Mesenchymal stem cell (in vitro differentiated cells and primary cell): ENCODE measurements around the gene ID1.
"Not testable (repeated sequence)": the region's sequence is repeated elsewhere in the genome, so short reads cannot be mapped to it uniquely, and the experiment has no call there.

Experiments used
- DNase-seq: peaks from one replicate; pipeline ENCODE4 v3.0.0-alpha.2; 2013
- H2AFZ ChIP-seq: one replicate; pipeline ENCODE4 v1.6.1; 2013; ENCODE audit warnings: low read depth, mild to moderate bottlenecking, control low read depth, inconsistent platforms, low read length, moderate library complexity
- H2AK5ac ChIP-seq: 2 replicates; pipeline ENCODE4 v1.6.1; 2013; ENCODE audit warnings: low read length, moderate library complexity, mild to moderate bottlenecking, inconsistent platforms; ENCODE audit not compliant: severe bottlenecking
- H2BK120ac ChIP-seq: one replicate; pipeline ENCODE4 v1.6.1; 2013; ENCODE audit warnings: low read depth, mild to moderate bottlenecking, inconsistent platforms, low read length, moderate library complexity
- H2BK12ac ChIP-seq, 2 experiments: one replicate each; pipeline ENCODE4 v1.6.1; 2013; ENCODE audit warnings: inconsistent platforms in 2 of 2, low read length in 2 of 2, mild to moderate bottlenecking in 2 of 2, moderate library complexity in 2 of 2, control low read depth in 1 of 2
- H2BK15ac ChIP-seq: one replicate; pipeline ENCODE4 v1.6.1; 2013; ENCODE audit warnings: mild to moderate bottlenecking, low read depth, inconsistent platforms; ENCODE audit not compliant: poor library complexity, severe bottlenecking
- H2BK5ac ChIP-seq: 2 replicates; pipeline ENCODE4 v1.6.1; 2013; ENCODE audit warnings: low read depth, mild to moderate bottlenecking, low read length, control low read depth, inconsistent platforms; ENCODE audit not compliant: poor library complexity, severe bottlenecking
- H3K14ac ChIP-seq, 2 experiments: one replicate each; pipeline ENCODE4 v1.6.1; 2013; ENCODE audit warnings: inconsistent platforms in 2 of 2, low read length in 2 of 2, control low read depth in 1 of 2, mild to moderate bottlenecking in 1 of 2, moderate library complexity in 1 of 2
- H3K18ac ChIP-seq, 2 experiments: one replicate each; pipeline ENCODE4 v1.6.1; 2013; ENCODE audit warnings: inconsistent platforms in 2 of 2, low read length in 2 of 2, control low read depth in 1 of 2, low read depth in 1 of 2, mild to moderate bottlenecking in 1 of 2
- H3K23ac ChIP-seq, 2 experiments: one replicate each; pipeline ENCODE4 v1.6.1; 2013; ENCODE audit warnings: inconsistent platforms in 2 of 2, low read length in 2 of 2, mild to moderate bottlenecking in 2 of 2, moderate library complexity in 2 of 2, control low read depth in 1 of 2
- H3K27ac ChIP-seq: 2 replicates; pipeline ENCODE4 v1.5.1; 2013; ENCODE audit warnings: mild to moderate bottlenecking, moderate library complexity, low read length, control low read depth, inconsistent platforms; ENCODE audit not compliant: poor library complexity, severe bottlenecking
- H3K27me3 ChIP-seq, 2 experiments: 2 replicates each; pipeline versions ENCODE4 v1.6.1 to v1.7.0; 2013; ENCODE audit warnings: low read length in 2 of 2, mild to moderate bottlenecking in 2 of 2, moderate library complexity in 2 of 2, control low read depth in 1 of 2, inconsistent platforms in 1 of 2; ENCODE audit not compliant: control insufficient read depth in 1 of 2, insufficient read depth in 1 of 2
- H3K36me3 ChIP-seq, 2 experiments: 2 replicates each; pipeline versions ENCODE4 v1.6.1 to v1.7.0; 2013; ENCODE audit warnings: low read length in 2 of 2, control low read depth in 1 of 2, inconsistent platforms in 1 of 2, low read depth in 1 of 2, mild to moderate bottlenecking in 1 of 2; ENCODE audit not compliant: insufficient read depth in 2 of 2, control insufficient read depth in 1 of 2
- H3K4ac ChIP-seq, 2 experiments: one replicate each; pipeline ENCODE4 v1.6.1; 2013; ENCODE audit warnings: inconsistent platforms in 2 of 2, low read length in 2 of 2, mild to moderate bottlenecking in 2 of 2, moderate library complexity in 2 of 2, control low read depth in 1 of 2, low read depth in 1 of 2
- H3K4me1 ChIP-seq: 2 replicates; pipeline ENCODE4 v1.6.1; 2013; ENCODE audit warnings: low read depth, low read length, control low read depth; ENCODE audit not compliant: control insufficient read depth, insufficient read depth
- H3K4me2 ChIP-seq: 2 replicates; pipeline ENCODE4 v1.6.1; 2013; ENCODE audit warnings: low read length, mild to moderate bottlenecking, inconsistent platforms; ENCODE audit not compliant: poor library complexity, severe bottlenecking
- H3K4me3 ChIP-seq, 2 experiments: 2 replicates each; pipeline versions ENCODE4 v1.5.1 to v1.7.0; 2013; ENCODE audit warnings: low read length in 2 of 2, mild to moderate bottlenecking in 2 of 2, control low read depth in 1 of 2, low read depth in 1 of 2; ENCODE audit not compliant: insufficient read depth in 1 of 2
- H3K79me1 ChIP-seq: replicated peaks from 2 replicates; pipeline ENCODE4 v1.6.1; 2013; ENCODE audit warnings: mild to moderate bottlenecking, control low read depth, low read length, inconsistent platforms; ENCODE audit not compliant: poor library complexity, severe bottlenecking
- H3K9ac ChIP-seq: 2 replicates; pipeline ENCODE4 v1.7.0; 2013; ENCODE audit warnings: mild to moderate bottlenecking, low read length, moderate library complexity
- H3K9me3 ChIP-seq: 2 replicates; pipeline ENCODE4 v1.7.0; 2013; ENCODE audit warnings: mild to moderate bottlenecking, low read length; ENCODE audit not compliant: control insufficient read depth
- H4K8ac ChIP-seq: one replicate; pipeline ENCODE4 v1.6.1; 2013; ENCODE audit warnings: inconsistent platforms, mild to moderate bottlenecking, low read length, moderate library complexity
- H4K91ac ChIP-seq: one replicate; pipeline ENCODE4 v1.6.1; 2013; ENCODE audit warnings: mild to moderate bottlenecking, low read length, inconsistent platforms
- WGBS: methylation state at CpG from one replicate; pipeline ENCODE4 v1.1.7; 2013; ENCODE audit warnings: mixed read lengths; 5-methylcytosine and 5-hydroxymethylcytosine counted together

The ID1 gene

GRCh38 chr20:31642837-31643236 lies 37.7 kb downstream of the ID1 start:
- Histone ChIP-seq H4K8ac (no peak overlapping the region), H3K36me3 (peaks cover 0 to under 1% of the 10 kb centered on the region in 2 experiments), H3K79me1 (no peaks in the 10 kb centered on the region), H3K4ac (no peak overlapping the region), H3K14ac (no peak overlapping the region), H3K4me2 (no peak overlapping the region), H3K4me1 (no peaks in the 10 kb centered on the region), H2BK12ac (no peak overlapping the region), H2BK5ac (no peak overlapping the region), H2AFZ (no peak overlapping the region), H3K9me3 (no peaks in the 10 kb centered on the region), H2BK120ac (no peak overlapping the region), H3K23ac (no peak overlapping the region), H3K27me3 (peaks cover 13 to 36% of the 10 kb centered on the region in 2 experiments), H2BK15ac (no peak overlapping the region), H2AK5ac (no peak overlapping the region), H3K4me3 (no peak overlapping the region), H3K9ac (no peak overlapping the region), H3K18ac (no peak overlapping the region), H3K27ac (no peak overlapping the region), H4K91ac (no peak overlapping the region)
- WGBS, result 86% methylated on average over 1 of the region's 1 CpG
- DNase-seq, result no peak

GRCh38 chr20:31643522-31643921 lies 38.4 kb downstream of the ID1 start:
- Histone ChIP-seq H4K8ac (no peak overlapping the region), H3K27ac (no peak overlapping the region), H2BK15ac (no peak overlapping the region), H4K91ac (no peak overlapping the region), H2BK12ac (no peak overlapping the region), H3K27me3 (peaks cover 13 to 29% of the 10 kb centered on the region in 2 experiments), H3K4ac (no peak overlapping the region), H3K18ac (no peak overlapping the region), H3K4me3 (no peak overlapping the region), H3K79me1 (no peaks in the 10 kb centered on the region), H2BK120ac (no peak overlapping the region), H3K23ac (no peak overlapping the region), H3K36me3 (no peaks in the 10 kb centered on the region), H2BK5ac (no peak overlapping the region), H3K9ac (no peak overlapping the region), H2AK5ac (no peak overlapping the region), H3K4me2 (no peak overlapping the region), H3K4me1 (no peaks in the 10 kb centered on the region), H3K14ac (no peak overlapping the region), H2AFZ (no peak overlapping the region), H3K9me3 (no peaks in the 10 kb centered on the region)
- no peak for DNase-seq
- 91% methylated on average over 4 of the region's 4 CpGs for WGBS

- Histone ChIP-seq H3K4ac (no peak overlapping the region), H3K18ac (no peak overlapping the region), H2BK120ac (no peak overlapping the region), H3K23ac (no peak overlapping the region), H4K91ac (no peak overlapping the region), H2AFZ (no peak overlapping the region), H3K36me3 (no peaks in the 10 kb centered on the region), H3K4me3 (no peak overlapping the region), H3K9me3 (no peaks in the 10 kb centered on the region), H2BK5ac (no peak overlapping the region), H2BK12ac (no peak overlapping the region), H2BK15ac (no peak overlapping the region), H3K14ac (no peak overlapping the region), H3K4me1 (no peaks in the 10 kb centered on the region), H3K4me2 (no peak overlapping the region), H4K8ac (no peak overlapping the region), H3K79me1 (no peaks in the 10 kb centered on the region), H2AK5ac (no peak overlapping the region), H3K27me3 (peaks cover 7 to 21% of the 10 kb centered on the region in 2 experiments), H3K9ac (no peak overlapping the region), H3K27ac (no peak overlapping the region)
- DNase-seq, result no peak
- WGBS, result 87% methylated on average over 8 of the region's 8 CpGs
These were observed 39.6 kb downstream of the ID1 start for GRCh38 chr20:31644701-31645100.

GRCh38 chr20:31648104-31648503 lies 43.0 kb downstream of the ID1 start:
- DNase-seq, H3K18ac ChIP-seq, H3K9ac ChIP-seq, H3K4me3 ChIP-seq, H2BK15ac ChIP-seq, H3K4me2 ChIP-seq, H2BK12ac ChIP-seq, H3K79me1 ChIP-seq, H4K8ac ChIP-seq, H3K4me1 ChIP-seq, H3K4ac ChIP-seq, H2AK5ac ChIP-seq, H2AFZ ChIP-seq, H3K14ac ChIP-seq, H3K9me3 ChIP-seq, H2BK120ac ChIP-seq, H3K23ac ChIP-seq, H2BK5ac ChIP-seq, H3K36me3 ChIP-seq, H3K27ac ChIP-seq, H4K91ac ChIP-seq: not testable (repeated sequence)
- peaks cover 0 to 11% of the 10 kb centered on the region in 2 experiments for H3K27me3 ChIP-seq
- 91% methylated on average over 3 of the region's 3 CpGs for WGBS
